OCI-LY7 (cell line): ENCODE data around the gene SYNGR4.

Experiments used
- EZH2phosphoT487 ChIP-seq: fragments of 200-600 bp; sonication (generic); IDR thresholded peaks from 2 replicates; pipeline ENCODE4 v1.6.1; 2018; ENCODE audit warnings: low read depth, borderline replicate concordance, mild to moderate bottlenecking, mixed run types, antibody characterized with exemption, low read length, moderate library complexity, mixed read lengths
- TF ChIP-seq, protein P1 (sequence below): fragments of 200-600 bp; sonication (generic); conservative IDR thresholded peaks from 2 replicates; pipeline ENCODE4 v1.5.1; 2014; ENCODE audit warnings: mild to moderate bottlenecking, antibody characterized with exemption, low read length, moderate library complexity, mixed read lengths

GRCh38 chr19:48341515-48342413 is 22.4 kb upstream of the SYNGR4 start:
- TF ChIP-seq, protein P1, sequence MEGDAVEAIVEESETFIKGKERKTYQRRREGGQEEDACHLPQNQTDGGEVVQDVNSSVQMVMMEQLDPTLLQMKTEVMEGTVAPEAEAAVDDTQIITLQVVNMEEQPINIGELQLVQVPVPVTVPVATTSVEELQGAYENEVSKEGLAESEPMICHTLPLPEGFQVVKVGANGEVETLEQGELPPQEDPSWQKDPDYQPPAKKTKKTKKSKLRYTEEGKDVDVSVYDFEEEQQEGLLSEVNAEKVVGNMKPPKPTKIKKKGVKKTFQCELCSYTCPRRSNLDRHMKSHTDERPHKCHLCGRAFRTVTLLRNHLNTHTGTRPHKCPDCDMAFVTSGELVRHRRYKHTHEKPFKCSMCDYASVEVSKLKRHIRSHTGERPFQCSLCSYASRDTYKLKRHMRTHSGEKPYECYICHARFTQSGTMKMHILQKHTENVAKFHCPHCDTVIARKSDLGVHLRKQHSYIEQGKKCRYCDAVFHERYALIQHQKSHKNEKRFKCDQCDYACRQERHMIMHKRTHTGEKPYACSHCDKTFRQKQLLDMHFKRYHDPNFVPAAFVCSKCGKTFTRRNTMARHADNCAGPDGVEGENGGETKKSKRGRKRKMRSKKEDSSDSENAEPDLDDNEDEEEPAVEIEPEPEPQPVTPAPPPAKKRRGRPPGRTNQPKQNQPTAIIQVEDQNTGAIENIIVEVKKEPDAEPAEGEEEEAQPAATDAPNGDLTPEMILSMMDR = no peak
- TF ChIP-seq EZH2phosphoT487 = no peak
